Natural killer cell (primary cell): ENCODE measurements around the gene NCR3LG1. TPM values are rescaled to one million over a fixed set of nuclear protein-coding genes. Genes with fewer than 3 reads are reported as not detected.

ENCODE experiments used
- ATAC-seq, 3 donors: fragments of 150-1000 bp in 2 of 3; fragments of 200-7000 bp in 1 of 3; cut with Tn5 transposase; 1 replicate in 1 of 3; 2 replicates in 2 of 3; pipeline ENCODE4 v1.10.0; 2021; ENCODE audit warnings: mild to moderate bottlenecking in 2 of 3, moderate library complexity in 2 of 3
- DNase-seq, 2 donors: peaks; one replicate each; pipeline versions ENCODE4 v3.0.0 to v3.0.0-alpha.2; 2013 to 2021; ENCODE audit warnings: mixed read lengths in 1 of 2
- H3K27ac ChIP-seq: one replicate; pipeline ENCODE4 v1.5.1; 2013; ENCODE audit warnings: mild to moderate bottlenecking, low read length
- H3K27me3 ChIP-seq: one replicate; pipeline ENCODE4 v1.6.1; 2013; ENCODE audit warnings: low read length; ENCODE audit not compliant: control insufficient read depth, insufficient read depth
- H3K36me3 ChIP-seq: one replicate; pipeline ENCODE4 v1.6.1; 2013; ENCODE audit warnings: low read length; ENCODE audit not compliant: control insufficient read depth, insufficient read depth
- H3K4me1 ChIP-seq: one replicate; pipeline ENCODE4 v1.6.1; 2013; ENCODE audit warnings: low read length; ENCODE audit not compliant: control insufficient read depth, insufficient read depth
- H3K4me3 ChIP-seq: one replicate; pipeline ENCODE4 v1.5.1; 2013; ENCODE audit warnings: low read length
- H3K9me3 ChIP-seq: one replicate; pipeline ENCODE4 v1.6.1; 2013; ENCODE audit warnings: low read length; ENCODE audit not compliant: control insufficient read depth, insufficient read depth
- H3K27ac Mint-ChIP-seq, 2 donors: one replicate each; pipeline ENCODE4 v1.8.0; 2022; ENCODE audit warnings: mild to moderate bottlenecking in 2 of 2, mixed read lengths in 2 of 2, moderate library complexity in 1 of 2
- H3K27me3 Mint-ChIP-seq, 2 donors: one replicate each; pipeline ENCODE4 v1.8.0; 2022; ENCODE audit warnings: low read depth in 2 of 2, mixed read lengths in 2 of 2
- H3K36me3 Mint-ChIP-seq: one replicate; pipeline ENCODE4 v1.8.0; 2022; ENCODE audit warnings: mixed read lengths
- H3K4me1 Mint-ChIP-seq, 2 donors: one replicate each; pipeline ENCODE4 v1.8.0; 2022; ENCODE audit warnings: mixed read lengths in 2 of 2
- H3K4me3 Mint-ChIP-seq: one replicate; pipeline ENCODE4 v1.8.0; 2022; ENCODE audit warnings: mild to moderate bottlenecking, moderate library complexity, mixed read lengths
- H3K9me3 Mint-ChIP-seq, 2 donors: one replicate each; pipeline ENCODE4 v1.8.0; 2022; ENCODE audit warnings: mixed read lengths in 2 of 2
- CTCF ChIP-seq: fragments of 200-600 bp; IDR thresholded peaks from one replicate; pipeline ENCODE4 v1.8.0; 2022; ENCODE audit warnings: antibody characterized with exemption
- WGBS: methylation state at CpG from one replicate; pipeline ENCODE4 v1.1.7; 2013; ENCODE audit warnings: missing lambda C conversion rate; ENCODE audit not compliant: insufficient coverage; 5-methylcytosine and 5-hydroxymethylcytosine counted together
- intact Hi-C: fragments of 100-400 bp; cut with micrococcal nuclease; formaldehyde crosslinking; loops from one replicate; pipeline ENCODE4 v1.14.2; 2022
- total RNA-seq, 4 donors: library from RNA; stranded (reverse); fragments of 120-200 nt in 1 of 4; gene quantifications; one replicate each; pipeline versions ENCODE4 v1.2.3 to v1.2.4, GENCODE V29; 2013 to 2022

The NCR3LG1 gene
- total RNA-seq, 3 donors from 2014 or later (not counting 1 experiment from before 2014, with no cell fraction given): 6.3 to 10.1 (median 9.7) TPM

GRCh38 chr11:17415523-17416104, 64.0 kb downstream of the NCR3LG1 start:
- no peak overlapping the region for H3K4me3 Mint-ChIP-seq
- DNase-seq (no peak), ATAC-seq (no peak)
- no peak for TF ChIP-seq CTCF
- H3K36me3 ChIP-seq: no peaks in the 10 kb centered on the region
- no peaks in the 10 kb centered on the region for H3K9me3 Mint-ChIP-seq
- H3K27ac Mint-ChIP-seq: no peak overlapping the region
- H3K4me3 ChIP-seq: no peak overlapping the region
- H3K4me1 ChIP-seq: no peaks in the 10 kb centered on the region
- H3K27me3 Mint-ChIP-seq: peaks cover 20 to 25% of the 10 kb centered on the region in 2 donors
- no peak overlapping the region for H3K27ac ChIP-seq
- no peaks in the 10 kb centered on the region for H3K36me3 Mint-ChIP-seq
- intact Hi-C loops: no loop called here
- no peaks in the 10 kb centered on the region for H3K27me3 ChIP-seq
- WGBS: 78% methylated on average over 6 of the region's 6 CpGs
- no peaks in the 10 kb centered on the region for H3K9me3 ChIP-seq
- no peaks in the 10 kb centered on the region for H3K4me1 Mint-ChIP-seq

- no peak overlapping the region for H3K27ac Mint-ChIP-seq
- no peaks in the 10 kb centered on the region for H3K27me3 ChIP-seq
- no peak overlapping the region for H3K4me3 ChIP-seq
- no peak for ATAC-seq
- H3K36me3 ChIP-seq: no peaks in the 10 kb centered on the region
- no peaks in the 10 kb centered on the region for H3K4me1 Mint-ChIP-seq
- H3K36me3 Mint-ChIP-seq: no peaks in the 10 kb centered on the region
- H3K9me3 ChIP-seq: no peaks in the 10 kb centered on the region
- no peaks in the 10 kb centered on the region for H3K4me1 ChIP-seq
- DNase-seq: no peak
- H3K27me3 Mint-ChIP-seq: peaks cover 25 to 26% of the 10 kb centered on the region in 2 donors
- no peak overlapping the region for H3K27ac ChIP-seq
- no peaks in the 10 kb centered on the region for H3K9me3 Mint-ChIP-seq
- no peak for TF ChIP-seq CTCF
- H3K4me3 Mint-ChIP-seq: no peak overlapping the region
- intact Hi-C loops: no loop called here
- WGBS: 68% methylated on average over 2 of the region's 2 CpGs
Measured at GRCh38 chr11:17416492-17416891, 64.9 kb downstream of the NCR3LG1 start.

GRCh38 chr11:17418444-17419081, 67.0 kb downstream of the NCR3LG1 start:
- ATAC-seq (no peak), DNase-seq (no peak)
- H3K4me1 ChIP-seq: no peaks in the 10 kb centered on the region
- H3K27me3 Mint-ChIP-seq: peaks cover 25 to 30% of the 10 kb centered on the region in 2 donors
- H3K36me3 Mint-ChIP-seq: no peaks in the 10 kb centered on the region
- H3K27me3 ChIP-seq: no peaks in the 10 kb centered on the region
- intact Hi-C loops: no loop called here
- no peak overlapping the region for H3K4me3 ChIP-seq
- H3K36me3 ChIP-seq: no peaks in the 10 kb centered on the region
- TF ChIP-seq CTCF: no peak
- 45% methylated on average over 1 of the region's 2 CpGs for WGBS
- H3K4me3 Mint-ChIP-seq: no peak overlapping the region
- no peaks in the 10 kb centered on the region for H3K9me3 Mint-ChIP-seq
- H3K27ac ChIP-seq: no peak overlapping the region
- no peaks in the 10 kb centered on the region for H3K9me3 ChIP-seq
- no peaks in the 10 kb centered on the region for H3K4me1 Mint-ChIP-seq
- no peak overlapping the region for H3K27ac Mint-ChIP-seq

- no peak for TF ChIP-seq CTCF
- Mint-ChIP-seq H3K4me1 (no peaks in the 10 kb centered on the region), H3K27ac (no peak overlapping the region), H3K36me3 (no peaks in the 10 kb centered on the region), H3K4me3 (no peak overlapping the region), H3K27me3 (peaks cover 25 to 28% of the 10 kb centered on the region in 2 donors), H3K9me3 (no peaks in the 10 kb centered on the region)
- no peak for DNase-seq
- Histone ChIP-seq H3K4me3 (no peak overlapping the region), H3K9me3 (no peaks in the 10 kb centered on the region), H3K27ac (no peak overlapping the region), H3K4me1 (no peaks in the 10 kb centered on the region), H3K27me3 (no peaks in the 10 kb centered on the region), H3K36me3 (no peaks in the 10 kb centered on the region)
- WGBS: 79% methylated on average over 3 of the region's 4 CpGs
- intact Hi-C loops: no loop called here
- no peak for ATAC-seq
Measured at GRCh38 chr11:17421781-17422180, 70.2 kb downstream of the NCR3LG1 start.
